ENCODE measurements around the gene RAB23.

RAB23 gene

GRCh38 chr6:57221936-57222742, at the start of gene RAB23:
TSS of gene RAB23 (minus strand) at chr6:57222307. CDS start at chr6:57210380, 11,927 bp downstream.
- Histone ChIP-seq H3K4me3 (ENCODE audit: low read length) (peak within 1 kb of the TSS; percentile 94), H3K27ac (ENCODE audit: low read depth, low read length) (peak within 1 kb of the TSS; percentile 97), H3K9ac (ENCODE audit: low read length) (peak within 1 kb of the TSS; percentile 75), H3K36me3 (ENCODE audit: control insufficient read depth, insufficient read depth, low read length) (no peaks in the 10 kb centered on the region), H3K27me3 (ENCODE audit: control insufficient read depth, insufficient read depth, low read length) (no peaks in the 10 kb centered on the region), H3K4me1 (ENCODE audit: control insufficient read depth, insufficient read depth, low read length) (peaks cover 27% of the 10 kb centered on the region)

GRCh38 chr6:57268294-57268640, 46.2 kb upstream of the RAB23 start:
- Histone ChIP-seq H3K27ac (ENCODE audit: low read depth, low read length) (peak overlapping the region; percentile 61), H3K4me3 (ENCODE audit: low read length) (no peak overlapping the region)

GRCh38 chr6:57267586-57268293, 45.6 kb upstream of the RAB23 start:
- Histone ChIP-seq H3K4me1 (ENCODE audit: control insufficient read depth, insufficient read depth, low read length) (peaks cover 41% of the 10 kb centered on the region), H3K27ac (ENCODE audit: low read depth, low read length) (peak overlapping the region; percentile 61), H3K36me3 (ENCODE audit: control insufficient read depth, insufficient read depth, low read length) (no peaks in the 10 kb centered on the region), H3K27me3 (ENCODE audit: control insufficient read depth, insufficient read depth, low read length) (no peaks in the 10 kb centered on the region), H3K4me3 (ENCODE audit: low read length) (no peak overlapping the region), H3K9ac (ENCODE audit: low read length) (no peak overlapping the region)

More at GRCh38 chr6:57268294-57268640, 46.2 kb upstream of the RAB23 start:
- Histone ChIP-seq H3K27me3 (ENCODE audit: control insufficient read depth, insufficient read depth, low read length) (no peaks in the 10 kb centered on the region), H3K9ac (ENCODE audit: low read length) (no peak overlapping the region), H3K4me1 (ENCODE audit: control insufficient read depth, insufficient read depth, low read length) (peaks cover 35% of the 10 kb centered on the region), H3K36me3 (ENCODE audit: control insufficient read depth, insufficient read depth, low read length) (no peaks in the 10 kb centered on the region)

- H3K9ac ChIP-seq (ENCODE audit: low read length): no peak overlapping the region
- peaks cover 56% of the 10 kb centered on the region for H3K4me1 ChIP-seq (ENCODE audit: control insufficient read depth, insufficient read depth, low read length)
- peak overlapping the region; percentile 95 for H3K27ac ChIP-seq (ENCODE audit: low read depth, low read length)
These were observed 43.7 kb upstream of the RAB23 start for GRCh38 chr6:57265755-57266221.

GRCh38 chr6:57263739-57264138, 41.6 kb upstream of the RAB23 start:
- Histone ChIP-seq H3K4me1 (ENCODE audit: control insufficient read depth, insufficient read depth, low read length) (peaks cover 61% of the 10 kb centered on the region), H3K4me3 (ENCODE audit: low read length) (no peak overlapping the region), H3K27ac (ENCODE audit: low read depth, low read length) (peak overlapping the region; percentile 95), H3K9ac (ENCODE audit: low read length) (no peak overlapping the region), H3K36me3 (ENCODE audit: control insufficient read depth, insufficient read depth, low read length) (no peaks in the 10 kb centered on the region), H3K27me3 (ENCODE audit: control insufficient read depth, insufficient read depth, low read length) (no peaks in the 10 kb centered on the region)

More at GRCh38 chr6:57265755-57266221, 43.7 kb upstream of the RAB23 start:
- Histone ChIP-seq H3K27me3 (ENCODE audit: control insufficient read depth, insufficient read depth, low read length) (no peaks in the 10 kb centered on the region), H3K36me3 (ENCODE audit: control insufficient read depth, insufficient read depth, low read length) (no peaks in the 10 kb centered on the region), H3K4me3 (ENCODE audit: low read length) (no peak overlapping the region)

GRCh38 chr6:57262901-57263694, 41.0 kb upstream of the RAB23 start:
- Histone ChIP-seq H3K9ac (ENCODE audit: low read length) (no peak overlapping the region), H3K4me3 (ENCODE audit: low read length) (no peak overlapping the region), H3K27me3 (ENCODE audit: control insufficient read depth, insufficient read depth, low read length) (no peaks in the 10 kb centered on the region), H3K27ac (ENCODE audit: low read depth, low read length) (peak overlapping the region; percentile 95), H3K4me1 (ENCODE audit: control insufficient read depth, insufficient read depth, low read length) (peaks cover 64% of the 10 kb centered on the region), H3K36me3 (ENCODE audit: control insufficient read depth, insufficient read depth, low read length) (no peaks in the 10 kb centered on the region)

GRCh38 chr6:57262488-57262887, 40.4 kb upstream of the RAB23 start:
- peak overlapping the region; percentile 95 for H3K27ac ChIP-seq (ENCODE audit: low read depth, low read length)
- peaks cover 61% of the 10 kb centered on the region for H3K4me1 ChIP-seq (ENCODE audit: control insufficient read depth, insufficient read depth, low read length)
- no peak overlapping the region for H3K4me3 ChIP-seq (ENCODE audit: low read length)
- H3K9ac ChIP-seq (ENCODE audit: low read length): no peak overlapping the region
- H3K36me3 ChIP-seq (ENCODE audit: control insufficient read depth, insufficient read depth, low read length): no peaks in the 10 kb centered on the region
- no peaks in the 10 kb centered on the region for H3K27me3 ChIP-seq (ENCODE audit: control insufficient read depth, insufficient read depth, low read length)

GRCh38 chr6:57261926-57262325, 39.8 kb upstream of the RAB23 start:
- Histone ChIP-seq H3K4me3 (ENCODE audit: low read length) (no peak overlapping the region), H3K27me3 (ENCODE audit: control insufficient read depth, insufficient read depth, low read length) (no peaks in the 10 kb centered on the region), H3K36me3 (ENCODE audit: control insufficient read depth, insufficient read depth, low read length) (no peaks in the 10 kb centered on the region), H3K27ac (ENCODE audit: low read depth, low read length) (peak overlapping the region; percentile 95), H3K9ac (ENCODE audit: low read length) (no peak overlapping the region), H3K4me1 (ENCODE audit: control insufficient read depth, insufficient read depth, low read length) (peaks cover 60% of the 10 kb centered on the region)

GRCh38 chr6:57259064-57259463, 37.0 kb upstream of the RAB23 start:
- Histone ChIP-seq H3K4me3 (ENCODE audit: low read length) (no peak overlapping the region), H3K36me3 (ENCODE audit: control insufficient read depth, insufficient read depth, low read length) (no peaks in the 10 kb centered on the region), H3K9ac (ENCODE audit: low read length) (no peak overlapping the region), H3K4me1 (ENCODE audit: control insufficient read depth, insufficient read depth, low read length) (peaks cover 57% of the 10 kb centered on the region), H3K27me3 (ENCODE audit: control insufficient read depth, insufficient read depth, low read length) (no peaks in the 10 kb centered on the region), H3K27ac (ENCODE audit: low read depth, low read length) (peak overlapping the region; percentile 95)

GRCh38 chr6:57257911-57258541, 35.9 kb upstream of the RAB23 start:
- peak overlapping the region; percentile 25 for H3K9ac ChIP-seq (ENCODE audit: low read length)
- peak overlapping the region; percentile 92 for H3K27ac ChIP-seq (ENCODE audit: low read depth, low read length)
- H3K4me1 ChIP-seq (ENCODE audit: control insufficient read depth, insufficient read depth, low read length): peaks cover 56% of the 10 kb centered on the region
- peak overlapping the region; percentile 33 for H3K4me3 ChIP-seq (ENCODE audit: low read length)
- no peaks in the 10 kb centered on the region for H3K36me3 ChIP-seq (ENCODE audit: control insufficient read depth, insufficient read depth, low read length)
- H3K27me3 ChIP-seq (ENCODE audit: control insufficient read depth, insufficient read depth, low read length): no peaks in the 10 kb centered on the region

GRCh38 chr6:57256541-57256940, 34.4 kb upstream of the RAB23 start:
- Histone ChIP-seq H3K4me3 (ENCODE audit: low read length) (no peak overlapping the region), H3K36me3 (ENCODE audit: control insufficient read depth, insufficient read depth, low read length) (no peaks in the 10 kb centered on the region), H3K27ac (ENCODE audit: low read depth, low read length) (peak overlapping the region; percentile 92), H3K27me3 (ENCODE audit: control insufficient read depth, insufficient read depth, low read length) (no peaks in the 10 kb centered on the region), H3K4me1 (ENCODE audit: control insufficient read depth, insufficient read depth, low read length) (peaks cover 48% of the 10 kb centered on the region), H3K9ac (ENCODE audit: low read length) (no peak overlapping the region)

Measured in rectal smooth muscle tissue (tissue), 1 donor.